Measurements from ENCODE around the gene BCAS4.
"Not testable (repeated sequence)": the region's sequence is repeated elsewhere in the genome, so short reads cannot be mapped to it uniquely, and the experiment has no call there.

The BCAS4 gene

GRCh38 chr20:50874111-50874757, 79.4 kb downstream of the BCAS4 start:
- in situ Hi-C loops (cut with MboI; ENCODE audit: low sequenced_read_pairs), result no loop called here

GRCh38 chr20:50874758-50875665, 80.2 kb downstream of the BCAS4 start:
- in situ Hi-C loops (cut with MboI; ENCODE audit: low sequenced_read_pairs), result no loop called here

GRCh38 chr20:50876063-50876685, 81.3 kb downstream of the BCAS4 start:
- in situ Hi-C loops (cut with MboI; ENCODE audit: low sequenced_read_pairs), result no loop called here

GRCh38 chr20:50876816-50877215, 82.0 kb downstream of the BCAS4 start:
- in situ Hi-C loops (cut with MboI; ENCODE audit: low sequenced_read_pairs), result no loop called here

- in situ Hi-C loops (cut with MboI; ENCODE audit: low sequenced_read_pairs), result no loop called here
Measured at GRCh38 chr20:50877232-50877743, 82.4 kb downstream of the BCAS4 start.

GRCh38 chr20:50879649-50880550, 85.0 kb downstream of the BCAS4 start:
- in situ Hi-C loops (cut with MboI; ENCODE audit: low sequenced_read_pairs), result no loop called here

- in situ Hi-C loops (cut with MboI; ENCODE audit: low sequenced_read_pairs), result not testable (repeated sequence)
Measured at GRCh38 chr20:50881759-50882424, 87.0 kb downstream of the BCAS4 start.

GRCh38 chr20:50883856-50884255, 89.0 kb downstream of the BCAS4 start:
- in situ Hi-C loops (cut with MboI; ENCODE audit: low sequenced_read_pairs), result no loop called here

- in situ Hi-C loops (cut with MboI; ENCODE audit: low sequenced_read_pairs), result no loop called here
Measured at GRCh38 chr20:50885068-50885467, 90.2 kb downstream of the BCAS4 start.

- in situ Hi-C loops (cut with MboI; ENCODE audit: low sequenced_read_pairs), result no loop called here
Measured at GRCh38 chr20:50885781-50886180, 90.9 kb downstream of the BCAS4 start.

GRCh38 chr20:50886184-50886790, 91.4 kb downstream of the BCAS4 start:
- in situ Hi-C loops (cut with MboI; ENCODE audit: low sequenced_read_pairs), result no loop called here

GRCh38 chr20:50887576-50887975, 92.7 kb downstream of the BCAS4 start:
- in situ Hi-C loops (cut with MboI; ENCODE audit: low sequenced_read_pairs), result no loop called here

- in situ Hi-C loops (cut with MboI; ENCODE audit: low sequenced_read_pairs), result no loop called here
Measured at GRCh38 chr20:50891138-50891537, 96.3 kb downstream of the BCAS4 start.

- in situ Hi-C loops (cut with MboI; ENCODE audit: low sequenced_read_pairs), result no loop called here
Measured at GRCh38 chr20:50892394-50892793, 97.5 kb downstream of the BCAS4 start.

GRCh38 chr20:50893620-50894019, 98.8 kb downstream of the BCAS4 start:
- in situ Hi-C loops (cut with MboI; ENCODE audit: low sequenced_read_pairs), result no loop called here

GRCh38 chr20:50895111-50895830, 100.4 kb downstream of the BCAS4 start:
- in situ Hi-C loops (cut with MboI; ENCODE audit: low sequenced_read_pairs), result no loop called here

GRCh38 chr20:50898475-50898874, 103.6 kb downstream of the BCAS4 start:
- in situ Hi-C loops (cut with MboI; ENCODE audit: low sequenced_read_pairs), result no loop called here

- in situ Hi-C loops (cut with MboI; ENCODE audit: low sequenced_read_pairs), result no loop called here
Measured at GRCh38 chr20:50900261-50900660, 105.4 kb downstream of the BCAS4 start.

GRCh38 chr20:50901301-50901700, 106.4 kb downstream of the BCAS4 start:
- in situ Hi-C loops (cut with MboI; ENCODE audit: low sequenced_read_pairs), result no loop called here

Data from HL-60/S4 treated with phorbol 12-myristate 13-acetate at 8.2 ng/mL for 4 days and 3 days (cell line).